Measurements from ENCODE around the gene CSN2. TPM values are rescaled to one million over a fixed set of nuclear protein-coding genes. Genes with fewer than 3 reads are reported as not detected.

The CSN2 gene
- total and polyA plus RNA-seq, 9 of the 15 experiments (the other 6 are each of a cell fraction or from before 2014, with no cell fraction given): not detected

DNA sequence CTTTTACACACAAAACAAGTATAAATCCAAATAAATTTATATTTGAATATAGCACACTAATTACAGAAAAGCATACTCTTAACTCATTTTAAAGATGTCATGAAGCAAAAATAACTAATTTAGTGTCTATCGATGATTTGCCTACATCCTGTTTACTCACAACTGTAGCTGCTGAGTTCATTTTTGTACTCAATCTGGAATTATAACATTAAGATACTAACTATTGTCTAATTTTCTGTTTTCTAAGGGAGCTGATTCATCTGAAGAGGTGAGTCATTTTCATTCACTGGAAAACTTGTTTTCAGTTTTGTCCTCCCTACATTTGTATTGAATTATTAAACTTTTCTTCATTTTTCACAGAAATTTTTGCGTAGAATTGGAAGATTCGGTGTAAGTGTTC lies 33.9 kb upstream of the CSN2 start:
- TF ChIP-seq GTF3C2 (IDR thresholded peaks at IDR 0.05; ENCODE audit: borderline replicate concordance, extremely low read depth, insufficient read length): no peak
- no peak for TF ChIP-seq POLR2A (conservative IDR thresholded peaks at IDR 0.05)
- no peak for TF ChIP-seq PHB2 (IDR thresholded peaks at IDR 0.05; ENCODE audit: low read depth)
- TF ChIP-seq DPF2 (IDR thresholded peaks at IDR 0.05): no peak
- TF ChIP-seq BRD9 (IDR thresholded peaks at IDR 0.05; ENCODE audit: low read depth, partially characterized antibody): no peak
- intact Hi-C loops (cut with micrococcal nuclease) (no loop called here), in situ Hi-C loops (cut with MboI) (no loop called here)
- ATAC-seq (no peak), DNase-seq (ENCODE audit: extremely low read depth in 1 of 4, low spot score in 3 of 4) (no peak), FAIRE-seq (no peak)
- Histone ChIP-seq H3K4me1 (replicated peaks in 1 of 2; ENCODE audit: control insufficient read depth in 2 of 2, insufficient read depth in 2 of 2, low read length in 2 of 2) (no peaks in the 10 kb centered on the region), H3K79me2 (ENCODE audit: control insufficient read depth, insufficient read depth, low read length) (no peaks in the 10 kb centered on the region), H2AFZ (ENCODE audit: low read depth, low read length) (no peak overlapping the region), H3K27ac (ENCODE audit: extremely low read depth, low read depth, low read length) (no peak overlapping the region), H3K36me3 (ENCODE audit: control insufficient read depth, insufficient read depth, low read length) (no peaks in the 10 kb centered on the region), H3K9me3 (replicated peaks; ENCODE audit: control insufficient read depth, insufficient read depth, low read depth, low read length) (no peaks in the 10 kb centered on the region), H3K4me2 (ENCODE audit: insufficient read depth, low read length) (no peak overlapping the region), H3K9me1 (ENCODE audit: control insufficient read depth, insufficient read depth, low read length) (no peaks in the 10 kb centered on the region), H3K9ac (ENCODE audit: insufficient read depth in 1 of 2, low read depth in 2 of 2, low read length in 2 of 2) (no peak overlapping the region), H3K27me3 (ENCODE audit: control insufficient read depth in 2 of 2, insufficient read depth in 2 of 2, low read length in 2 of 2) (no peaks in the 10 kb centered on the region), H3K4me3 (no peak overlapping the region), H4K20me1 (replicated peaks; ENCODE audit: control insufficient read depth, insufficient read depth, low read length) (no peaks in the 10 kb centered on the region)
- WGBS (ENCODE audit: insufficient coverage, low coverage, missing lambda C conversion rate): 3% methylated on average over 3 of the region's 3 CpGs
- no TSS peak for BruUV-seq (replicated peaks)
- ChIA-PET CTCF (ENCODE audit: low intra/inter-chr PET ratio) (no interaction called here), POLR2A (no interaction called here)
